ENCODE results near the gene REM2. TPM values are rescaled to one million over a fixed set of nuclear protein-coding genes. Genes with fewer than 3 reads are reported as not detected.

Gene REM2, protein sequence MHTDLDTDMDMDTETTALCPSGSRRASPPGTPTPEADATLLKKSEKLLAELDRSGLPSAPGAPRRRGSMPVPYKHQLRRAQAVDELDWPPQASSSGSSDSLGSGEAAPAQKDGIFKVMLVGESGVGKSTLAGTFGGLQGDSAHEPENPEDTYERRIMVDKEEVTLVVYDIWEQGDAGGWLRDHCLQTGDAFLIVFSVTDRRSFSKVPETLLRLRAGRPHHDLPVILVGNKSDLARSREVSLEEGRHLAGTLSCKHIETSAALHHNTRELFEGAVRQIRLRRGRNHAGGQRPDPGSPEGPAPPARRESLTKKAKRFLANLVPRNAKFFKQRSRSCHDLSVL
- 1.1 and 5.7 TPM in 2 replicates for total RNA-seq (2014; rRNA removed; shearing (Covaris generic))
- 1.5 and 2.1 TPM in 2 replicates for total RNA-seq (2022)
- percentile 46 among the genes with signal in this experiment for Bru-seq, nascent RNA
- percentile 51 among the genes with signal in this experiment for BruChase-seq, experiment 1, labeled RNA remaining after a 6-hour chase
- BruChase-seq, experiment 2, labeled RNA remaining after a 2-hour chase: percentile 49 among the genes with signal in this experiment
- long read RNA-seq, partial matches to known transcripts: 0 of 5 reads
- long read RNA-seq, other reads (novel, unspliced or antisense): 5 of 5 reads

DNA sequence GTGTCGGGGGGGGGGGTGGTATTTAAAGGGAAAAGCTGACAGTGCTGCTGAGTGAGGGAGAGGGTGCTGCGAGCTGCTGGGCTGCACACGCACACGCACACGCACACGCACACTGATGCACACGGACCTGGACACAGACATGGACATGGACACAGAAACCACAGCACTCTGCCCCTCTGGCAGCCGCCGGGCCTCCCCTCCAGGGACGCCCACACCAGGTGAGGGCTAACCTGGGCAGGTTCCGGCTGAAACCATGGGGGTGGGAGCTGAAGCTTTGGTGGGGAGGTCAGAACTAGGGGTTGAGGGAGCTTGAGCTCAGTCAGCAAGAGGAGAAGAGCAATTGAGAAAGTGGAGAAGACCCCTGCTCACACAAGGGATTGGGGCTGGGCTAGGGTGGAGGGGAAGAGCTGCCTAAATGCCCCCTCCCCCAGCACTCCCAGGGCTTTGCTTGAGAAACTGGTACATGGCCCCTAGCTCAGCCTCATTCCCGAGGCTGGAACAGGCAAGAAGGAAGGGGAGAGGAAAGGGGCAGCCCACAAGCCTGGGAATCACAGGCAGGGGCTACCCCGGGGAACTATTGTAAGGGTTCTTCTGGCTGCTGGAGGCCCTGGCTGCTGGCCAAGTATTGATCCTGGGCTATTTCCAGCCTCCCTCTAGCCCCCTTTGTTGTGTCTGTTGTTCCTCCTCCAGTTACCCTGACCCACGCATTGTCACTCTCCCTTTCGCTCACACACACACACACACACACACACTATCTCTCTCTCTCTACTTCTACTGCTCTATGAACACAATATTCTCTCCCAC lies at the start of gene REM2:
REM2 (plus strand) TSS at position 50 of the 804 bp plus-strand sequence; CDS start at position 116, 66 bp downstream.
- CTCF ChIA-PET (ENCODE audit: unreplicated experiment): interaction anchor here (1.1 to 1.5 kb wide), 2 partner anchors 10 to 12 kb away, joined by 3 to 6 read pairs; partner anchors contain the start of gene LRP10
- peak within 1 kb of the TSS; percentile 79 for H3K4me2 ChIP-seq (ENCODE audit: low read length)

DNA sequence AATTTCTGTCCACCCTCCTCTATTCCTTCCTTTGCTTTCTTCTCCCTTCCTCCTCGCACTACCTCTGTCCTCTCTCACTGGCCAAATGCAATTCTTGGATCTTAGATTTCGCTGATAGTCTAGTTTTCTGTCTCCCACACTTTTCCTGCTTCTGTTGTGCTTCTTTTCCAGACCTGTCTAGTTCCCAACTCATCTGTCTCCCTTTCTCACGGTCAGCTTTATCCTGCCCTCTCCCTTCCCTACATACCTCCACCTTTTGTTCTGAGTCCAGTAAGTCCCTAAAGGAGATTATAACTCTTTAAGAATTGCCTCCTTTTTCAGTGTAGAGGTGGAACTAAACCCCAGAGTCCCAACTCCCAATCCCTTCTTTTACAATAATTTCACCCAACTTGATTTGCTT lies 47.5 kb upstream of the REM2 start:
- Histone ChIP-seq H2AFZ (ENCODE audit: low read length) (no peak overlapping the region), H4K20me1 (ENCODE audit: insufficient read depth, low read length) (no peaks in the 10 kb centered on the region), H3K4me1 (ENCODE audit: insufficient read depth, low read length, poor library complexity, severe bottlenecking) (peaks cover 13% of the 10 kb centered on the region), H3K79me2 (ENCODE audit: insufficient read depth, low read depth, low read length) (peaks cover 16% of the 10 kb centered on the region), H3K4me3 (ENCODE audit: low read depth, low read length, poor library complexity, severe bottlenecking) (no peak overlapping the region), H3K4me2 (ENCODE audit: low read length) (no peak overlapping the region), H3K9me3 (ENCODE audit: low read length) (no peaks in the 10 kb centered on the region), H3K27ac (ENCODE audit: low read depth, low read length, poor library complexity, severe bottlenecking) (no peak overlapping the region), H3K9me2 (ENCODE audit: insufficient read depth, low read length) (no peaks in the 10 kb centered on the region), H3K36me3 (ENCODE audit: insufficient read depth, low read length) (peaks cover 52% of the 10 kb centered on the region)
- POLR2A ChIA-PET: interaction anchor here (1.4 to 1.6 kb wide), 2 partner anchors 20 to 69 kb away, joined by 3 to 4 read pairs; partner anchors contain the start of gene OXA1L
- CTCF ChIA-PET (ENCODE audit: unreplicated experiment): no interaction called here
- no peak for DNase-seq (ENCODE audit: low spot score)
- intact Hi-C loops (cut with micrococcal nuclease; ENCODE audit: unreplicated experiment): no loop called here
- no TSS peak for BruUV-seq (replicated peaks)
- no peak for TF ChIP-seq EZH2phosphoT487 (IDR thresholded peaks at IDR 0.05; ENCODE audit: borderline replicate concordance, low read depth, low read length)
- TF ChIP-seq, protein P1, sequence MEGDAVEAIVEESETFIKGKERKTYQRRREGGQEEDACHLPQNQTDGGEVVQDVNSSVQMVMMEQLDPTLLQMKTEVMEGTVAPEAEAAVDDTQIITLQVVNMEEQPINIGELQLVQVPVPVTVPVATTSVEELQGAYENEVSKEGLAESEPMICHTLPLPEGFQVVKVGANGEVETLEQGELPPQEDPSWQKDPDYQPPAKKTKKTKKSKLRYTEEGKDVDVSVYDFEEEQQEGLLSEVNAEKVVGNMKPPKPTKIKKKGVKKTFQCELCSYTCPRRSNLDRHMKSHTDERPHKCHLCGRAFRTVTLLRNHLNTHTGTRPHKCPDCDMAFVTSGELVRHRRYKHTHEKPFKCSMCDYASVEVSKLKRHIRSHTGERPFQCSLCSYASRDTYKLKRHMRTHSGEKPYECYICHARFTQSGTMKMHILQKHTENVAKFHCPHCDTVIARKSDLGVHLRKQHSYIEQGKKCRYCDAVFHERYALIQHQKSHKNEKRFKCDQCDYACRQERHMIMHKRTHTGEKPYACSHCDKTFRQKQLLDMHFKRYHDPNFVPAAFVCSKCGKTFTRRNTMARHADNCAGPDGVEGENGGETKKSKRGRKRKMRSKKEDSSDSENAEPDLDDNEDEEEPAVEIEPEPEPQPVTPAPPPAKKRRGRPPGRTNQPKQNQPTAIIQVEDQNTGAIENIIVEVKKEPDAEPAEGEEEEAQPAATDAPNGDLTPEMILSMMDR (conservative IDR thresholded peaks at IDR 0.05; ENCODE audit: low read length): no peak

More for the DNA sequence above, at the start of gene REM2:
- H3K79me2 ChIP-seq (ENCODE audit: insufficient read depth, low read depth, low read length): no peaks in the 10 kb centered on the region
- intact Hi-C loops (cut with micrococcal nuclease; ENCODE audit: unreplicated experiment): no loop called here
- TF ChIP-seq, protein P1 (conservative IDR thresholded peaks at IDR 0.05; ENCODE audit: low read length): no peak
- TF ChIP-seq EZH2phosphoT487 (IDR thresholded peaks at IDR 0.05; ENCODE audit: borderline replicate concordance, low read depth, low read length): no peak
- H3K4me1 ChIP-seq (ENCODE audit: insufficient read depth, low read length, poor library complexity, severe bottlenecking): peaks cover 63% of the 10 kb centered on the region
- peaks cover 15% of the 10 kb centered on the region for H3K36me3 ChIP-seq (ENCODE audit: insufficient read depth, low read length)
- no peak for DNase-seq (ENCODE audit: low spot score)
- no peaks in the 10 kb centered on the region for H3K9me2 ChIP-seq (ENCODE audit: insufficient read depth, low read length)
- no TSS peak for BruUV-seq (replicated peaks)
- H2AFZ ChIP-seq (ENCODE audit: low read length): no peak within 1 kb of the TSS
- H3K27ac ChIP-seq (ENCODE audit: low read depth, low read length, poor library complexity, severe bottlenecking): peak within 1 kb of the TSS; percentile 66
- peak within 1 kb of the TSS; percentile 24 for H3K4me3 ChIP-seq (ENCODE audit: low read depth, low read length, poor library complexity, severe bottlenecking)
- no peaks in the 10 kb centered on the region for H3K9me3 ChIP-seq (ENCODE audit: low read length)
- no peaks in the 10 kb centered on the region for H4K20me1 ChIP-seq (ENCODE audit: insufficient read depth, low read length)
- POLR2A ChIA-PET: interaction anchor here (0.5 to 7.6 kb wide), 10 partner anchors 10 to 117 kb away, joined by 3 to 65 read pairs (median 3); partner anchors contain the start of genes LRP10 and OXA1L

All from OCI-LY7 (cell line).